Keratinocyte (primary cell): ENCODE results near the gene GAP43.

Source experiments
- EZH2 ChIP-seq: IDR thresholded peaks from one replicate; pipeline ENCODE4 v1.6.1; 2012; ENCODE audit warnings: inconsistent platforms, mild to moderate bottlenecking, low read length, moderate library complexity
- TF ChIP-seq, protein P1 (sequence below), 3 experiments: IDR thresholded peaks in 1 of 3; conservative IDR thresholded peaks in 1 of 3; optimal IDR thresholded peaks in 1 of 3; 2 replicates in 2 of 3; 3 replicates in 1 of 3; pipeline versions ENCODE3 to v1.5.1; 2011; ENCODE audit warnings: low read length in 3 of 3, mild to moderate bottlenecking in 3 of 3, moderate library complexity in 2 of 3, control low read depth in 1 of 3, inconsistent platforms in 1 of 3; ENCODE audit not compliant: insufficient read depth in 2 of 3; ENCODE audit errors: extremely low read depth in 1 of 3

DNA sequence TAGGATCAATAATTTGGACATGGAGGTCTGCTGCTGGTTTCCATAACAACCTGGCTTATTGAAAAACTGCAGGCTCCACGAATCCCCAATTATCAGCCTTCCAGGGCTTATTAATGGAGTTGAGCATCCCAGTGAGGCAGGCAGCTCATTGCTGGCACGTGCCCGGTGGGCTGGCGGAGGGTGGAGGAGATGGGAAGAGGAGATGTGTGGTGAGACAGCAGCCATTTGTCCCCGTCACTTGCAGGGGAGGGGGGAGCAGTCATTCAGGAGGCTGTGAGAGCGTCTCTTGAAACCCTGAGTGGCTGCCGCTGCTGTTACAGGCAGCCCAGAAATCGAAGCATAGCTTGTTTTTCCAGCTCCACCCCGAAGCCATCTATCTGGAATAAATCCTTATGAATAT lies 70.6 kb downstream of the GAP43 start:
- no peak for TF ChIP-seq EZH2
- TF ChIP-seq, protein P1, sequence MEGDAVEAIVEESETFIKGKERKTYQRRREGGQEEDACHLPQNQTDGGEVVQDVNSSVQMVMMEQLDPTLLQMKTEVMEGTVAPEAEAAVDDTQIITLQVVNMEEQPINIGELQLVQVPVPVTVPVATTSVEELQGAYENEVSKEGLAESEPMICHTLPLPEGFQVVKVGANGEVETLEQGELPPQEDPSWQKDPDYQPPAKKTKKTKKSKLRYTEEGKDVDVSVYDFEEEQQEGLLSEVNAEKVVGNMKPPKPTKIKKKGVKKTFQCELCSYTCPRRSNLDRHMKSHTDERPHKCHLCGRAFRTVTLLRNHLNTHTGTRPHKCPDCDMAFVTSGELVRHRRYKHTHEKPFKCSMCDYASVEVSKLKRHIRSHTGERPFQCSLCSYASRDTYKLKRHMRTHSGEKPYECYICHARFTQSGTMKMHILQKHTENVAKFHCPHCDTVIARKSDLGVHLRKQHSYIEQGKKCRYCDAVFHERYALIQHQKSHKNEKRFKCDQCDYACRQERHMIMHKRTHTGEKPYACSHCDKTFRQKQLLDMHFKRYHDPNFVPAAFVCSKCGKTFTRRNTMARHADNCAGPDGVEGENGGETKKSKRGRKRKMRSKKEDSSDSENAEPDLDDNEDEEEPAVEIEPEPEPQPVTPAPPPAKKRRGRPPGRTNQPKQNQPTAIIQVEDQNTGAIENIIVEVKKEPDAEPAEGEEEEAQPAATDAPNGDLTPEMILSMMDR (optimal IDR thresholded peaks at IDR 0.05 in 1 of 3, IDR thresholded peaks at IDR 0.05 in 1 of 3, conservative IDR thresholded peaks at IDR 0.05 in 1 of 3; ENCODE audit: extremely low read depth in 1 of 3, insufficient read depth in 2 of 3, low read length in 3 of 3), result no peak
